Esophagus squamous epithelium (tissue), 5 donors: ENCODE results near the gene MRPS34. TPM values are rescaled to one million over a fixed set of nuclear protein-coding genes. Genes with fewer than 3 reads are reported as not detected.

Experiments
- DNase-seq: peaks from one replicate; lab custom pipeline; 2025; lab: John Stamatoyannopoulos, UW
- H3K27ac ChIP-seq, 4 donors: fragments of 200-600 bp; sonication (generic); one replicate each; pipeline ENCODE4 v1.5.1; 2016 to 2019; ENCODE audit warnings: mild to moderate bottlenecking in 1 of 4
- H3K27me3 ChIP-seq, 4 donors: fragments of 200-600 bp; sonication (generic); 1 replicate in 3 of 4; 2 replicates in 1 of 4; pipeline versions ENCODE4 v1.5.1 to v1.6.0; 2017 to 2021; ENCODE audit warnings: antibody characterized with exemption in 1 of 4
- H3K36me3 ChIP-seq, 3 donors: fragments of 200-600 bp; sonication (generic); one replicate each; pipeline ENCODE4 v1.5.1; 2016 to 2019
- H3K4me1 ChIP-seq, 3 donors: fragments of 200-600 bp; sonication (generic); one replicate each; pipeline ENCODE4 v1.5.1; 2017 to 2019
- H3K4me3 ChIP-seq, 4 donors: fragments of 200-600 bp; sonication (generic); 1 replicate in 3 of 4; 2 replicates in 1 of 4; pipeline ENCODE4 v1.5.1; 2016 to 2019; ENCODE audit warnings: mild to moderate bottlenecking in 2 of 4, moderate library complexity in 1 of 4
- H3K9me3 ChIP-seq, 3 donors: fragments of 200-600 bp; sonication (generic); one replicate each; pipeline ENCODE4 v1.5.1; 2016 to 2019
- POLR2A ChIP-seq, 4 donors: fragments of 450-650 bp; IDR thresholded peaks; one replicate each; pipeline ENCODE4 v1.6.1; 2017; ENCODE audit warnings: antibody characterized with exemption in 4 of 4, mild to moderate bottlenecking in 4 of 4, moderate library complexity in 3 of 4
- WGBS, 2 donors: methylation state at CpG; one replicate each; pipeline ENCODE4 v1.1.5; 2018; 5-methylcytosine and 5-hydroxymethylcytosine counted together
- intact Hi-C: fragments of 100-400 bp; cut with DNase I; formaldehyde crosslinking; loops from one replicate; pipeline ENCODE4 v1.15.0; 2022
- total RNA-seq, 4 donors: library from RNA; depleted of rRNA; stranded (reverse); fragments of >200 nt; gene quantifications; one replicate each; pipeline ENCODE4 v1.1.0, GENCODE V29; 2016
- TF ChIP-seq, protein P1 (sequence below), 6 experiments: fragments of 450-650 bp in 4 of 6; fragments of 200-600 bp in 2 of 6; sonication (generic) in 2 of 6; IDR thresholded peaks; one replicate each; pipeline ENCODE4 v1.5.1; 2016 to 2019; ENCODE audit warnings: antibody characterized with exemption in 6 of 6, mild to moderate bottlenecking in 4 of 6, moderate library complexity in 4 of 6
- donor health status: DM: yes; HTN: yes; CAD: no.

MRPS34 gene
- total RNA-seq, 4 donors from 2014 or later = 89.5 to 158 (median 114) TPM

DNA sequence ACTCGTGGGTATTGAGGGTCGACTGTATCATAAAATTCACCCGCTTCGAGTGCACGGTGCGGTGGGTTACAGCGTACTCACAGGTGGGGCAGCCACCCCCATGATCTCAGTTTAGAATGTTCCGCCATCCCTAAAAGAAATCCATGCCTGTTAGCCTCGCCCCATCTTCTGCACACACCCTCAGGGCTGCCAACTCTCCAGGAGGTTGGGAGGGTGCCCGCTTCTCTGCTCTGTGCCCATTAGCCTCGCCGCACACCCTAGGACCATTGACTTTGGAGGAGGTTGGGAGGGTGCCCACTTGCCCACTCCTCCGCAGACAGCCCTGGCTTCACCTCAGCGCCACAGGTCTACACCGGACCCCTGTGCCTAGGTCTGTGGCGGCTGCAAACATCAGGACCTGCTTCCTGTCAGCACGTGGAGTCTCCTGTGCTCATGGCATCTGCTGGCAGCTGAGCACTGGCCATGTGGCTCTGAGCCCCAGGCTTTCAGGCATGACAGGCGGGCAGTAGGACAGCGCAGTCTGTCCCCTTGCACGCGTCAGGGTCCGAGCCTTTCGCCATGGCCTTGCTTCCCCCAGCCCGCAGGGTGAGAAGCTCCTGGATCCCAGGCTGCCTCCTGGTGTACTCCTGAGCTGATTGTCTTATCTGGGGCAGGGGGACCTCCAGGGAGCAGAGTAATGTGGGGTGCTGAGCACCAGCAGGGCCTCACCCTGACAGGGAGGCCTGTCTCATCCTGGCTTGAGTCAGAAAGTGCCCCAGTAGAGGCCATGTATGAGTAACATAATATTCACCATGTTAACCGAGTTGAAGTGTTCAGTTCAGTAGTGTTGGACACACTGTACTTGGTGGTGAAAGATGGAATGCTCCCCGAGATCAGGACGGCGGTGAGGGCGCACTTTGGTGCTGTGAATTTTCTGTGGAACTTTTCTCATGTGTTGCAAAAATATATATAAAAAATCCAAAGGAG, 23.5 kb downstream of the MRPS34 start:
- 93 to 95% methylated on average over 15 to 22 of the region's 29 CpGs for WGBS, 2 donors
- peaks cover 0 to 5% (median 0%) of the 10 kb centered on the region in 3 donors for H3K4me1 ChIP-seq
- no peaks in the 10 kb centered on the region for H3K27me3 ChIP-seq
- intact Hi-C loops = no loop called here
- H3K9me3 ChIP-seq = no peaks in the 10 kb centered on the region
- peaks cover 17 to 98% (median 28%) of the 10 kb centered on the region in 3 donors for H3K36me3 ChIP-seq
- H3K27ac ChIP-seq = no peak overlapping the region
- no peak overlapping the region for H3K4me3 ChIP-seq
- DNase-seq = no peak
- TF ChIP-seq, protein P1, sequence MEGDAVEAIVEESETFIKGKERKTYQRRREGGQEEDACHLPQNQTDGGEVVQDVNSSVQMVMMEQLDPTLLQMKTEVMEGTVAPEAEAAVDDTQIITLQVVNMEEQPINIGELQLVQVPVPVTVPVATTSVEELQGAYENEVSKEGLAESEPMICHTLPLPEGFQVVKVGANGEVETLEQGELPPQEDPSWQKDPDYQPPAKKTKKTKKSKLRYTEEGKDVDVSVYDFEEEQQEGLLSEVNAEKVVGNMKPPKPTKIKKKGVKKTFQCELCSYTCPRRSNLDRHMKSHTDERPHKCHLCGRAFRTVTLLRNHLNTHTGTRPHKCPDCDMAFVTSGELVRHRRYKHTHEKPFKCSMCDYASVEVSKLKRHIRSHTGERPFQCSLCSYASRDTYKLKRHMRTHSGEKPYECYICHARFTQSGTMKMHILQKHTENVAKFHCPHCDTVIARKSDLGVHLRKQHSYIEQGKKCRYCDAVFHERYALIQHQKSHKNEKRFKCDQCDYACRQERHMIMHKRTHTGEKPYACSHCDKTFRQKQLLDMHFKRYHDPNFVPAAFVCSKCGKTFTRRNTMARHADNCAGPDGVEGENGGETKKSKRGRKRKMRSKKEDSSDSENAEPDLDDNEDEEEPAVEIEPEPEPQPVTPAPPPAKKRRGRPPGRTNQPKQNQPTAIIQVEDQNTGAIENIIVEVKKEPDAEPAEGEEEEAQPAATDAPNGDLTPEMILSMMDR (IDR thresholded peaks at IDR 0.05) = no peak
- no peak for TF ChIP-seq POLR2A (IDR thresholded peaks at IDR 0.05)

DNA sequence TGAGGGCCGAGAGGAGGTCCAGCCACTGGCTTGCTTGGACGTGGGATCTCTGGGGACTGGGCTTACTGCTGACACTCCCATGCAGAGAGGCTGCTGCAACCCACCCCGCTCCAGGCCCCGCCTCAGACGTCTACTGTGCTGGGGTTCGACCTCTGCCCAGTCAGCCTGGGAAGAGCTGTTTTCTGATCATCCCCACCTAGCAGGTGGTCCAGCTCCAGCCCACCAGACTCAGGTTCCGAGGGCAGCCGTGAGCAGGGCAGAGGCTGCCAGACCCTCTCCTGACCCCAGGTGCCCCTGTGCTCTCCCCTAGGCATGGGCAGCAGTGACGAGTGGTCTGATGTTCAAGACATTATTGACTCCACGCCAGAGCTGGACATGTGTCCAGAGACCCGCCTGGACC, 25.0 kb downstream of the MRPS34 start:
- TF ChIP-seq, protein P1 (IDR thresholded peaks at IDR 0.05) = no peak
- no peak for TF ChIP-seq POLR2A (IDR thresholded peaks at IDR 0.05)
- H3K36me3 ChIP-seq = peaks cover 31 to 99% (median 41%) of the 10 kb centered on the region in 3 donors
- 60% methylated on average over 1 of the region's 11 CpGs; no CpG with 5 or more reads in 1 of the 2 donors for WGBS, 2 donors
- DNase-seq = no peak
- intact Hi-C loops = no loop called here
- H3K27ac ChIP-seq = no peak overlapping the region
- peaks cover 0 to 6% (median 0%) of the 10 kb centered on the region in 3 donors for H3K4me1 ChIP-seq
- no peak overlapping the region for H3K4me3 ChIP-seq
- no peaks in the 10 kb centered on the region for H3K9me3 ChIP-seq
- no peaks in the 10 kb centered on the region for H3K27me3 ChIP-seq

DNA sequence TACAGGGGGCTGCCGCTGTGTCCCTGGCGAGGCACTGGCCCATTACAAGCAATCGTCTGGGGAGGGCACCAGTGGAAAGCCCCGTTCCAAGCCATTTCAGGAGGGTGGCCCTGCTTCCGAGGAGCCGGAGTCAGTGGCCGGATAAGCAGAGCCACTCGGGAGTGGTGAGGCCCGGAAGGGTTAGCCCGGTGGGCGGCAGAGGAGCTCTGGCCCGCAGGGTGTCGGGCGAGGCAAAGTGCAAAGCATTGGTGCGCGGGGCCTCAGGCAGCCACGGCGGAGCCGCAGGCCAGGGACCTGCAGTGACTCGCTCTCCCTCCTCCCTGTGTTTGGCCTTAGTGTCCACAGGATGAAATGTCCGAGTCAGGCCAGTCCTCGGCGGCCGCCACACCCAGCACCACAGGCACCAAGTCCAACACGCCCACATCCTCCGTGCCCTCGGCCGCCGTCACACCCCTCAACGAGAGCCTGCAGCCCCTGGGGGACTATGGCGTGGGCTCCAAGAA, 26.2 kb downstream of the MRPS34 start:
- TF ChIP-seq, protein P1 (IDR thresholded peaks at IDR 0.05) = no peak
- no peak for TF ChIP-seq POLR2A (IDR thresholded peaks at IDR 0.05)
- Histone ChIP-seq H3K36me3 (peaks cover 31 to 97% (median 41%) of the 10 kb centered on the region in 3 donors), H3K27ac (no peak overlapping the region), H3K4me3 (no peak overlapping the region), H3K9me3 (no peaks in the 10 kb centered on the region), H3K4me1 (peaks cover 0 to 6% (median 0%) of the 10 kb centered on the region in 3 donors), H3K27me3 (no peaks in the 10 kb centered on the region)
- no peak for DNase-seq
- WGBS, 2 donors = 90 to 100% methylated on average over 1 to 13 of the region's 31 CpGs
- intact Hi-C loops = no loop called here

DNA sequence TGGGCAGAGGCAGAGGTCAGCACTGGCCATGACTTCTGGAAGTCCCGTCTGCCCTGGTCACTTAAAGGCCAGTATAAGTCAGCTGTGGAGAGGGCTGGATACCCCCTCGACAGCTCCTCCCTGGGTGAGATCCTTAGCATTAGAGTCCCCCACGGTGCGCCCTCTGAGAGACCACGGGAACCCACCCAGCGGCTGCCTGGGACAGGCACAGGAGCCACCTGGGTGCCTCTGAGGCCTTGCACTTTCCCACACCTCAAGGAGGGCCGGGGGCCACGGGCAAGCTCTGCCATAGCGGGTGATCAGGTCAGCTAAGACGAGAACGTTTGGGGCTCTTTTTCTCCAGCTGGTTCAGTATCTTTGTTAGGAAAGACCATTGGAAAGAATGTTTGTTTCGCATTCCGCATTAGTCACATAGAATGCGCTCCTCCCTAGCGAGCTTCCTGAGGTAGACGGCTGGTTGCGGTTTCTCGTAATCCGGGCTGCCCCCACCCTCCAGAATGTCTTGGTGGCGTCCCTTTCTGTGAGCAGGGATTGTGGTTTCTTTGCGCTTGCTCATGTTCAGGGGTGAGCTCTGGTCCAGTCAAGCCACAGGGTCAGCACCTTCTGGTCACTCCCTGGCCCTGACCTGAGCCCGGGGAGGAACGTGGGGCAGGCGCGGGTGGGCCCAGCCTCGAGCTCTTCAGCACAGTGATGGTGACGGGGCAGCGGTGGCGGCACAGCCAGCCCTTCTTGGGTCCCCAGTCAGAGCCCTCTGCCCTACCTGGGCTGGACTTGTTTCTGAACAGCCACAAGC, 26.8 kb downstream of the MRPS34 start:
- H3K36me3 ChIP-seq = peaks cover 31 to 97% (median 37%) of the 10 kb centered on the region in 3 donors
- TF ChIP-seq, protein P1 (IDR thresholded peaks at IDR 0.05) = no peak
- TF ChIP-seq POLR2A (IDR thresholded peaks at IDR 0.05) = no peak
- H3K9me3 ChIP-seq = no peaks in the 10 kb centered on the region

More for the DNA sequence above, 26.8 kb downstream of the MRPS34 start:
- Histone ChIP-seq H3K4me1 (peaks cover 0 to 6% (median 0%) of the 10 kb centered on the region in 3 donors), H3K27me3 (no peaks in the 10 kb centered on the region), H3K27ac (no peak overlapping the region), H3K4me3 (no peak overlapping the region)
- intact Hi-C loops = no loop called here
- no peak for DNase-seq
- WGBS, 2 donors = 89 to 97% methylated on average over 14 to 15 of the region's 29 CpGs
